22Rv1 (cell line): ENCODE results near the gene TRAPPC10.
"Not testable (repeated sequence)": the region's sequence is repeated elsewhere in the genome, so short reads cannot be mapped to it uniquely, and the experiment has no call there.

Experiments used
- H3K27ac ChIP-seq: fragments of 450-650 bp; 2 replicates; pipeline ENCODE4 v1.5.1; 2017
- ZFX ChIP-seq: fragments of 450-650 bp; IDR thresholded peaks from 2 replicates; pipeline ENCODE4 v1.6.1; 2017; ENCODE audit warnings: antibody characterized with exemption, borderline replicate concordance
- TF ChIP-seq, protein P1 (sequence below): fragments of 450-650 bp; IDR thresholded peaks from 2 replicates; pipeline ENCODE4 v1.5.1; 2017; ENCODE audit warnings: mild to moderate bottlenecking

Gene TRAPPC10

DNA sequence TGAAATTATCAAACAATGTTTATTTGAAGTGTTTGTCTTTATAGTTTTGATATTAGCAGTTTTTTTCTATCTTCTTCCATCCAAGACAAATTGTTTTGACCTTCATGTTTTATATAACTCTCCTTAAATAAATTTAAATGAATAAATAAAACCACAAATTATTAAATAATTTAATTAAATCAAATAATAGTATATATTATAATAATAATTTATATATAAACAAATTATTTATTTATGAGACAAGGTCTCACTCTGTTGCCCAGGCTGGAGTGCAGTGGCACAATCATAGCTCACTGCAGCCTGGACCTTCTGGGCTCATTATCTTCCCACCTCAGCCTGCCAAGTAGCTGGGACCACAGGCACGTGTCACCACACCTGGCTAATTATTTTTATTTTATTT is 82.7 kb downstream of the TRAPPC10 start:
- TF ChIP-seq, protein P1, sequence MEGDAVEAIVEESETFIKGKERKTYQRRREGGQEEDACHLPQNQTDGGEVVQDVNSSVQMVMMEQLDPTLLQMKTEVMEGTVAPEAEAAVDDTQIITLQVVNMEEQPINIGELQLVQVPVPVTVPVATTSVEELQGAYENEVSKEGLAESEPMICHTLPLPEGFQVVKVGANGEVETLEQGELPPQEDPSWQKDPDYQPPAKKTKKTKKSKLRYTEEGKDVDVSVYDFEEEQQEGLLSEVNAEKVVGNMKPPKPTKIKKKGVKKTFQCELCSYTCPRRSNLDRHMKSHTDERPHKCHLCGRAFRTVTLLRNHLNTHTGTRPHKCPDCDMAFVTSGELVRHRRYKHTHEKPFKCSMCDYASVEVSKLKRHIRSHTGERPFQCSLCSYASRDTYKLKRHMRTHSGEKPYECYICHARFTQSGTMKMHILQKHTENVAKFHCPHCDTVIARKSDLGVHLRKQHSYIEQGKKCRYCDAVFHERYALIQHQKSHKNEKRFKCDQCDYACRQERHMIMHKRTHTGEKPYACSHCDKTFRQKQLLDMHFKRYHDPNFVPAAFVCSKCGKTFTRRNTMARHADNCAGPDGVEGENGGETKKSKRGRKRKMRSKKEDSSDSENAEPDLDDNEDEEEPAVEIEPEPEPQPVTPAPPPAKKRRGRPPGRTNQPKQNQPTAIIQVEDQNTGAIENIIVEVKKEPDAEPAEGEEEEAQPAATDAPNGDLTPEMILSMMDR: no peak
- TF ChIP-seq ZFX: no peak
- H3K27ac ChIP-seq: no peak overlapping the region

DNA sequence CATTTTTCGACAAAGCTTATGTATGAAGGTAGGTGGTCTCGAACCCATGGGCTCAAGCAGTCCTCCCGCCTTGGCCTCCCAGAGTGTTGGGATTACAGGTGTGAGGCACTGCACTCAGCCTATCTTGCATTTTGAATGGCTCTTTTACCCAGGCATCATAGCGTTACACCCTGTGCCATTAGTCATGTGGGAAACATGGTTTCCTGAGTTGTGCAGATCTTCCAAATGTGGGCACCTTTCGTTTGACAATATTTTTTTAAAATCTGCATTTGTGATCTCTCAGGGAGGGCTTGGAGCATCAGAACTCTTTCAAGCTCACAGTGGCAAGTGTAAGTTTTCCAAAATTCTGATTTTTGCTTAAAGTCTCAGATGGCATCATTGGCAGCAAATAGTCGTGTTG is 86.4 kb downstream of the TRAPPC10 start:
- H3K27ac ChIP-seq: not testable (repeated sequence)

DNA sequence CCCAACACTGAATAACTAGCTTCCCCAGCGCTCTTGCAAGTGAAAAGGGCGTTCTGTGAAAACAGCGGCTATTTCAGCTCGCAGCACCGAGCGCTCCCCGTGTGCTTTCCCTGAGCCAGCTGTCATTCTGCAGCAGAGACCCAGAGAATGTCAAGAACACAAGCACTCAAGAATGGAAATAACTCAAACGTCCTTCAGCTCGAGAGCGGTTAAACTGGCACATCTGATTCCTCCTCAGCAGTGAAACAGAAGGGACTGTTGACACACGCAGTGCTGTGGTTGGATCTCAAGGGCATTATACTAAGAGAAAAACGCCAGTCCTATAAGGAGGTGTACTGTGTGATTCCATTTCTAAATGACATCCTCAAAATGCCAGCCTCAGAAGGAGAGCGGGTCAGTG is 86.9 kb downstream of the TRAPPC10 start:
- not testable (repeated sequence) for H3K27ac ChIP-seq

DNA sequence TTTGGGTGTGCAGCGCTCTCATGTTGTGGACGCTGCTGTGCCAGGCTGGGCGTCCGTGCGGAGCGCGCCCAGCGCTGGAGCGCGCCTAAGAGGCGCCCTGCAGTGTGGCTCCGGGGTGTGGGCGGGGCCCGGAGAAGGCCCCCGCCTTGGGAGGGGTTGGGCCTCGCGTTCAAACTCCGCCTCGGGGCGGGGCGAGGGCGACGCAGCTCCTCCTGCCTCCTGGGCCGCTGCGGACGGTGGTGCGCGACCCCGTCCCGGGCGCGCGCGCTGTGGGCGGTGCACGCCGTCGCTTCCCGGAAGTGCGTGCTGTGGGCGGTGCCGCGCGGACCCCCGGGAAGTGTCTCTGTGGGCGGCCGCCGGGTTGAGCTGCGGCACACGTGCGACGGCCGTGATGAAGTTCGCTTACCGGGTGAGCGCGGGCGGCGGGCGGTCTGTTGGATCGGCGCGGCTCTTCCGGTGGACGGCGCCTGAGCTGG is 95.0 kb downstream of the TRAPPC10 start, which contains the start of gene PWP2:
Gene PWP2 (plus strand): TSS at position 374 of the 476 bp plus-strand sequence. CDS start 18 bp downstream, at position 392.
- H3K27ac ChIP-seq: not testable (repeated sequence)

DNA sequence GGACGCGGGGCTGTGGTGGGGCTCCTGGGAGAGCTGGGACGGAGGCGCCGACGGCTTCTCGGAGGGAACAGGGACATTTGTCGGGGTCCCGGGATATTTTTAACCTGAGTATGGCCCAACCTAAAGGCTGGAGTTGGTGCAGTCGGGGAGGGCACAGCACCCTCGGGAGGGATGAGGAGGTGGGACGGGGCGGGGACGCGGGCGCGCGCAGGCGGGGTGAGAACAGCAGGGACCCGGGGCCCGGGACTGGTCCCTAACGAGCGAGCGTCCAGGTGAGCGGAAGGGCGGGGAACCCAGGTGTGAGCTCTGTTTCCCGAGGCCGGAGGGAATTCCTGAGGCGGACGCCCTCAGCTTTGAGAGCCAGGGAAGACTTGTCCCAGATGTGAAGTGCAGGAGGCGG is 95.5 kb downstream of the TRAPPC10 start:
- not testable (repeated sequence) for H3K27ac ChIP-seq

DNA sequence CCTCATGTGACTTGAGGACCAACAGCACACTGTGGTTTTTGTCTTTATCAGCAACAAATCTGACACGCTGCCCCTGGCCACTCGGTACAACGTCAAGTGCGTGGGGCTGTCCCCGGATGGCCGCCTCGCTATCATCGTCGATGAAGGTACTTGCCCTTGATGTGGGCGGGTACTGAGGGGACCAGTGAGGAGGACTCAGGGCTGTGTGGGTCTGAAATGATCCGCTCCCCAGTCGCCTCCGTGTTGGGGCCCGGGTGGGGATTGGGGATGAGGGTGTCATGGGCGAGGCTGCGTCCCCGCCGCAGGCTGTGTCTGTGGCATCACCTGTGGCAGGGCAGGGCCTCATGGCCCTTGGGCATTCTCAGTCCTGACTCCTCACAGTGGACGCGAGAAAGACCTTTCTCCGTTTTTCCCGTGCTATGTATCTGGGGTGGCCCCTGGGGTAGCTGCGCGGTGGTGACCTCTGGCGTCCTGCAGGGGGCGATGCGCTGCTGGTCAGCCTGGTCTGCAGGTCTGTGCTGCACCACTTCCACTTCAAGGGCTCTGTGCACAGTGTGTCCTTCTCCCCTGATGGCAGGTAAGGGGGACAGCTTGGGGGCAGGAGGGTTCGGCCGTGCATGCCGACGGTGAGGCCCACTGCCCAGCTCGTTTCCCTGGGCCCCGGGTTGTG is 101.7 kb downstream of the TRAPPC10 start:
- H3K27ac ChIP-seq: not testable (repeated sequence)

DNA sequence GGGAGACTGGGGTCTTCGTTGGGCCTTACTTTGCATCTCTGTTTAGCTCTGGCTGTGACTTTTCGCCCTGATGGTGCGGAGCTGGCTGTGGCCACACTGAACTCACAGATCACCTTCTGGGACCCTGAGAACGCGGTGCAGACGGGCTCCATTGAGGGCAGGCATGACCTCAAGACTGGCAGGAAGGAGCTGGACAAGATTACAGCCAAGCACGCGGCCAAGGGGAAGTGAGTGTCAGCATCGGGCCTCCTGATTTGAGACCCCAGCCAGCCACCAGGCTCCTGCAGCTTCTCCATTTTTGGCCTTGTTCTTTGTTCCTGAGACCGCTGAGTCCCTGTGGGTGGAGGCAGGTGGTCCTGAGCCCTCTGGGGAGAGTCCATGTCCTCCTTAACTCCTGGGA is 110.0 kb downstream of the TRAPPC10 start:
- H3K27ac ChIP-seq: not testable (repeated sequence)

DNA sequence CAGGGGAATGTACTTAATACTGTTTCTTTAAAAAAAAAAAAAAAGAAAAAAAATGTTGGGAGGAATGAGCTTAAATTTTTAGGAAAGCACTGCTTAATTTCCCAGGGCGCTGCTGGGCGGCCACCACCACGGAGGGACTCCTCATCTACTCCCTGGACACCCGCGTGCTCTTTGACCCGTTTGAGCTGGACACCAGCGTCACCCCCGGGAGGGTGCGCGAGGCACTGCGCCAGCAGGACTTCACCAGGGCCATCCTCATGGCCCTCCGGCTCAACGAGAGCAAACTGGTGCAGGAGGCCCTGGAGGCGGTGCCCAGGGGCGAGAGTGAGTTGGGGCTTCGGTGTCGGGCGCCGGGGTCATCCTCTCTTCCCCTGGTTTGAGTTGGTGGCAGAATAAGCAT is 115.7 kb downstream of the TRAPPC10 start:
- not testable (repeated sequence) for H3K27ac ChIP-seq

DNA sequence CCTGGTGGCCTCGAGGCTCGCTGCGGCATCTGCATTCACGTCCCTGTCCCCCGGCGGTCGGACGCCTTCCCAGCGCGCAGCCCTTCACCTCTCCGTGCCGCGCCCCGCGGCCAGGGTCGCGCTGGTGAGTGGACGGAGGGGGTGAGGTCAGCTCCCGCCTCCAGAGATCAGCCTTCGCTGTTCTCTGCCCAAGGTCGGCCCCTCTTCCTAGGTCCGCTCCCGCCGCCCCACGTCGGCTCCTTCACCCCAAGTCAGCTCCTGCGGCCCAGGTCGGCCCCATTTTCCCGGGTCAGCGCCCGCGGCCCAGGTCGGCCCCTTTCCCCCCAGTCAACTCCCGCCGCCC is 121.6 kb downstream of the TRAPPC10 start:
- H3K27ac ChIP-seq: not testable (repeated sequence)

DNA sequence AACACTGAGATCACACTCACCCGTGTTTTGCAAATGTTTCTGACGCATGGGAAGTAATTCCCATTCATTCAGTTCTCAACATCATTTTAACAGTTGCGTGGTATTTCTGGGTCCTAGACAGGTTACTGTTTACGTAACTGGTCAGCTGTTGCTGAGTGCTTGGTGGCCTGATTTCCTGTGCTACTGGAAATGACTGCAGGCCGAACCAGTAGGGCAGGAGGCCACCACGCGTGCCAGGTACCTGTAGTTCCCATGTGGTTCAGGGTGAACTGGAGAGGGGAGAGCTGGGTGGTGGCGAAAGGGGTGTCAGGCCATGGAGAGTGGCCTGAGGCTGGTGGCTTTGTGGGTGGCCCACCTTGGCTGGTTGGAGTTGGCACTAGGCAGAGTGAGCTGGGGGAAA is 122.6 kb downstream of the TRAPPC10 start:
- H3K27ac ChIP-seq: not testable (repeated sequence)

DNA sequence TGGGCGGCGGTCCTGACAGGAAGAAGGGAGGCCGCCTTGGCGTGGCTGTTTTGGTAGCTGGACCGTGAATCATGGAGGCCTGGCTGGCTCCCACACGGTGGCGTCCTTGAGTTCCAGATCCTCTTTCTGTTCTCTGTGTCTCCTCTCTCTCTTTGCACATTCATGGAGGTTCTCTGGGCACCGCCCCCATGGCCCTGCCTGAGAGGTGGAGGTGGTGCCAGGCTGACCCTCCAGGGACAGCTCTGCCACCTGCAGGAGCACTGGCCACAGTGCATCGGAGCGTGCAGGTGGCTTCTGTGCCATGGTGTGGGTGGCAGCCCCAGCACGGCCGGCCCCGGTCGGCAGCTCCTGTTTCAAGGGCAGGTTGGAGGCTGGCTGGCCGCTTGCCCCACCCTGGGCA is 125.9 kb downstream of the TRAPPC10 start:
- not testable (repeated sequence) for H3K27ac ChIP-seq

DNA sequence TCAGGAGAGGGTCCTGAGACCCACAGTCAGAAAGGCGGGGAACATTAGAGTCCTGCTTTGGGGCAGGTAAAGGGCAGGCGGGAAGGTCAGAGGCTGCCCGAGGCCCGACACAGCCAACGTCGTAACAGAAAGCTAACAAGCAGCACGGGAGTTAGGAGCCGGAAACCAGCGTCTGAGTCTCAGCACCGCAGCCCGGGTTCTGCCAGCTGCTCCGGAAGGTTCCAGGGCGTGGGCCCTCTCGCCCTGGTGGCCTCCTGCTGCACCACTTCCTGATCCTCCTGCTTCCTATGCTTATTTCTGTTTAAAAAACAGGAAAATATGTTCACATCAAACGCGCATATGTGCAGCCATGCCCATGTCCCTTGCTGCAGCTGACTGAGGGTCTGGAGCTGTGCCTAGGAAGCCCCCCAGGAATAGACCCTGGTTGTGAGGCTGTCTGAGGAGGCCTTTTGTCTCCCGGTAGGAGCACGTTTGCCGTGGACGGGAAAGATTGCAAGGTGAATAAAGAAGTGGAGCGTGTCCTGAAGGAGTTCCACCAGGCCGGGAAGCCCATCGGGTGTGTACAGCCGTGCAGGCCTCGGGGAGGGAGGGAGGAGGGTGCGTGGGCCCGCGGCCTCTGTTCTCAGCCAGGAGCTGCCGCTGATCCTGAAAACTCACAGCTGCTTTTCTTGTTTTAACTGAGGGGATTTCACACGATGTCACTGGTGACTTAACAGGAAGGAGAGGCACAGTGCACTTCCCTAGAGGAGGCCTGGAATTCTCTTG is 127.9 kb downstream of the TRAPPC10 start:
- H3K27ac ChIP-seq: not testable (repeated sequence)

DNA sequence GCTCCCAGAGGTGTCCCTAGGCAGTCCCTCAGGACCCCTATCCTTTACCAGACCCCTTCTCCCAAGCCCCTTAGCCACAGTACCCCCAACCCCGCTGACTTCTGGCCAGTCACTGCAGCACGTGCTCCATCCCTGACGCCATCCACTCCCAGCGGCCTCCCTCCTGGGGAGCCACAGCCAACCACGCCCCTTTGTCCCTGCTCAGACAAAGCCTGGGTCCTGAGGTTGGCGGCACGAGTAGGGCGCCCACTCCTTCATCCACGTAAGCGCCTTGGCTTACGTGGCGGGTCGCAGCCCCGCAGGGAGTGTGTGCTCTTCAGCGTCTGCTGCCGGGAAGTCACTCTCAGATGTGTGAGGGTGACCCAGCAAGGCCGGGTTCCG is 128.4 kb downstream of the TRAPPC10 start:
- not testable (repeated sequence) for H3K27ac ChIP-seq

DNA sequence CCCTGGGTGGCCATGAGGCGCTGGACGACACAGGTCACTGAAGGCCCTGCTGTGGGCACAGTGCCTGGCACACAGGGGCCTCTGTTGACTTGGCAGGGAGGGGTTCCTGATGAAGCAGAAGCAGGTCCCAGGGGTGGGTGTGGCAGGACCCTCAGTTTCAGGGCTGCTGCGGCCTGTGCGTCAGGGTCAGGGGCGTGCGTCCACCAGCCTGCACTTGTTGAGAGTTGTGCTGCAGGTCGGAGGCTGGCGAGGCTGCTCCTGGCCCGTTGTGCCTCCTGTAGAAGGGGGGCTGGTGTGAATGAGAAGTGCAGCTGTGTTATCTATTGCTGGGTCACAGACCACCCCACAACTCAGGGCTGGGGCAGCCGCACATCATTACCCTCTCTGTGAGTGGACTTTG is 130.4 kb downstream of the TRAPPC10 start:
- H3K27ac ChIP-seq: not testable (repeated sequence)

DNA sequence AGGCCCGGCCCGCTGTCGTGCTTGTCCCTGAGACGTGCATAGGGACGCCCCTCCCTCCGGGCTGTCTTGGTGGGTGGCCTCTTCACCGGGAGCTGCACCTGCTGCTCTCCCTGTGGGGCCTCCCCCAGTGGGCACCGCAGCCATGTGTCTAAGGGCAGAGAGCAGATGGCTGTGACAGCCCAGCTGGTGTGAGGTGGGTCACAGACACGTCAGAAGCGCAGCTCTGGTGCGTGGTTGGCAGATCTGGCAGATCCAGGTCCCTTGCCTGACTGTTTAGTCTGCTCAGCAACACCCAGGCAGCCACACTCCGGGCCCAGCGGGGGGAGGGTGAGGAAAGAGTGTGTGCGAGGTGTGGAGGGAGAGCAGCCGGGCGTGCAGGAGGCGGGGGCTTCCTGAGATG is 131.3 kb downstream of the TRAPPC10 start:
- not testable (repeated sequence) for H3K27ac ChIP-seq

DNA sequence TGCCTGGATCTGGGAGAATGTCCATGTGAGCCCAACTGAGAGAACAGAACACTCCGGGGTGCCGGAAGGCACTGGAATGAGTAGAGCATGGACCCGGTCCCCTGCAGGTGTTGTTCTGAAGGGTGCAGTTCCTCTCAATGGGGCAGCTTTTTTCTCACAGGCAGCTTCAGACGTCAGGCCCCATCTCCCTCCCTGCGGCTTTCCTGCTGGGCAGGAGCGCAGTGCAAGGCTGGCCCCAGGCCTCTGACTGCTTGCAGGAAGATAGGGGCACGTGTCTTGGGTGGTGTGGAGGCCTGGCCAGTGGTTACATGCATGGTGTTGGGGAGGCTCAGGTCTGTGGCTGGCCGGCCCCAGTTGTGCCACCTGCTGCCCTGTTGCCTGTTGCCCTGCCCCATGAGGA is 131.9 kb downstream of the TRAPPC10 start:
- H3K27ac ChIP-seq: not testable (repeated sequence)

DNA sequence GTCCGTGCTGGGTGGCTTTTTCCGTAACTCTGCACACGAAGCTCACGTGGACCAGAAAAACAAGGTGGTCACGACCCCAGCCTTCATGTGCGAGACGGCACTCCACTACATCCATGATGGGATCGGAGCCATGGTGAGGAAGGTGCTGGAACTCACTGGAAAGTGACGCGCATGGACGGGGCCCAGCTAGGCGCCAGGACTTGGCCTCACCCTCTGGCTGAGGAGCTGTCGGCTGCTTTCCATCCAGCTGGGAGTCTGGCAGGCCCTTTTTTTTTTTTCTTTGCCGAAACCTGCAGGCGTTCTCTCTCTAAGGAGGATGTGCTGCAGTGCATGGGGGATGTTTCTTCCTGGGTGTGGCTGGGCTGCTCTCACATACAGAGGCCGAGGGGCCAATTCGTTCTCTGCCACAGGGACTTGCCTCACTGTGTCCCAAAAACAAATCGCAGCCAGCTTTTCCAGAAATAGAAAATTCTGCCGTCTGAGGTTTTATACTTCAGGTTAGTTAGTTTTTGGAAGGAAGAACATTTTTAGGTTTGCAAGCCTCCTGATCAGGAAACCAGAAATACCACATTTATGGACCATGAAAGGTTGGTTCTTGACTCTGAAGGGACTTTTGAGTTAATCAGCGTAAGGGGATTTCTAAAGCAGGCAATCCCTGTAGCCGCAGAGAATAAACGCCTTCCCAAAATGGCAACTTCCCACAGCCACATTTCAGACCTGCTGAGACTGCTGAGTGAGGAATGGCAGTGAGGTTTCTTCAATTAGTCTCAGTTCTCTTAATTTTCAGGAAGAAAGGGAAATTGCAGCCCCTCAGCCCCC is 132.9 kb downstream of the TRAPPC10 start:
- not testable (repeated sequence) for H3K27ac ChIP-seq

DNA sequence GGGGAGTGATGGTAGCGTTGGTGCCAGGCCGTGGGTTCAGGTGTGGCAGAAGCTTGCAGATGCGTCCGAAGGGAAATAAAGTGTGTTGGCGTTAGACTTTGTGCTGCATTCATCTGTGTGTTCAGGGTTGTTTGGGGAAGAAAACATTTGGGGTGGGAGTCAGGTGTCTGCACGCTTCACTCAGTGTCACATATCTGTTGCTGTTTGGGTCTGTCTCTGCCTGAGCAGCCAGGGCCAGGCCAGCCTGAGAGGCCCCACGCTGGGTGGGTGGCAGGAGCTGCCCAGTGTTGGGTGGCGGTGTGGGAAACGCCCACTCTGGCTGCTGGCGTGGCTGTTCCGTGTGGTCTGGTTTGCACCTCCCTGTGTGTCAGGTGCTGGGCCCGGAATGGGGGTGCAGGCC is 133.5 kb downstream of the TRAPPC10 start:
- H3K27ac ChIP-seq: not testable (repeated sequence)

DNA sequence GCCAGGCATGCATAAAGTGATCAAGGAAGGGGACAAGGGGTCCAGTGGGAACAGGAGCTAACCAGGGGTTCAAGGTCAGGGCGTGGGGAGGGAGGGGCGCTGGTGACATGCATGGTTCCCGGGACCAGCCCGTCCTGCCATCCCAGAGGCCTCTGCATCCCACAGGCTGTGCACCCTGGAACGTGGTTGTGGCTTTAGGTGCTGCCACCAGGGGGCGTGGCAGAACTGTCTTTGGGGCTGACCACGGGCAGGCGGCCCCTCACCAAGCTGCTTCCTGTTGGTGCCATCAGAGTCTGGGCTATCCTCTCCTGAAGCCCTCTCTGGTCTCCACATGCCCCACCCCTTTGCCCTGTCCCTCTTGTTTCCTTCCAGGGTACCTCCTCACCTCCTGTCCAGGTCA is 135.0 kb downstream of the TRAPPC10 start:
- not testable (repeated sequence) for H3K27ac ChIP-seq

DNA sequence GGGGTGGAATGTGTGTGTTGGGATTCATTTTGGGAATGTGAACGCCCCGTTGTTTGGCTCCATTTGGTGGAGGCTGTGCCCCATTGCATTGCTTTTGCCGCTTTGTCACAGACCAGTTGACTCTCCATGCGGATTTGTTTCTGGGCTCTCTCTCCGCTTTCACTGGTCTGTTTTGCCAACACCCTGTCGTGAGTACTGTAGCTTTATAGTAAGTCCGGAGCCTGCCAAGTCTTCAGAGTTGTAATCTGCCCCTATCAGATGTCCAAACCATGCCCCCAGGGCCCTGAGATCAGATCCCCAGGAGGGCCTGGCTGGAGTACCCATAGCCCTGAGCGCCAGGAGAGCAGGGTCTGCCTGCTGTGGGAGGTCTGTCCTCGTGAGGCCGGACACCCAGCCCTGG is 138.1 kb downstream of the TRAPPC10 start:
- not testable (repeated sequence) for H3K27ac ChIP-seq
